Gastrocnemius medialis (tissue), 4 donors: Measurements from ENCODE around the gene NR3C2. TPM values are rescaled to one million over a fixed set of nuclear protein-coding genes. Genes with fewer than 3 reads are reported as not detected.

Experiments used
- ATAC-seq, 2 donors: fragments of 150-250 bp; one replicate each; pipeline ENCODE4 v1.9.1; 2016
- DNase-seq, 2 donors: peaks; one replicate each; pipeline ENCODE4 v3.0.0-alpha.2; 2019
- H3K27ac ChIP-seq, 4 donors: fragments of 200-600 bp; sonication (generic); 1 replicate in 1 of 4; 2 replicates in 3 of 4; pipeline ENCODE4 v1.5.1; 2016 to 2018; ENCODE audit warnings: mild to moderate bottlenecking in 2 of 4, moderate library complexity in 1 of 4
- H3K27me3 ChIP-seq, 3 donors: fragments of 200-600 bp; sonication (generic) in 2 of 3; 1 replicate in 1 of 3; 2 replicates in 2 of 3; pipeline versions ENCODE4 v1.5.1 to v1.6.0; 2016 to 2019; ENCODE audit warnings: mild to moderate bottlenecking in 1 of 3, moderate library complexity in 1 of 3
- H3K36me3 ChIP-seq, 2 donors: fragments of 200-600 bp; sonication (generic) in 1 of 2; one replicate each; pipeline ENCODE4 v1.5.1; 2017 to 2018
- H3K4me1 ChIP-seq, 2 donors: fragments of 200-600 bp; sonication (generic) in 1 of 2; one replicate each; pipeline ENCODE4 v1.5.1; 2016 to 2017; ENCODE audit warnings: mild to moderate bottlenecking in 2 of 2
- H3K4me3 ChIP-seq, 4 donors: fragments of 200-600 bp; sonication (generic) in 3 of 4; 1 replicate in 1 of 4; 2 replicates in 3 of 4; pipeline ENCODE4 v1.5.1; 2016 to 2019; ENCODE audit warnings: mild to moderate bottlenecking in 2 of 4
- H3K9me3 ChIP-seq, 3 donors: fragments of 200-600 bp; sonication (generic) in 2 of 3; 1 replicate in 1 of 3; 2 replicates in 2 of 3; pipeline ENCODE4 v1.5.1; 2016 to 2019
- POLR2A ChIP-seq, 2 donors: fragments of 450-650 bp; IDR thresholded peaks; one replicate each; pipeline ENCODE4 v1.6.1; 2017; ENCODE audit warnings: antibody characterized with exemption in 2 of 2, mild to moderate bottlenecking in 2 of 2, moderate library complexity in 2 of 2
- in situ Hi-C, 4 donors: fragments of 200-750 bp; cut with MboI; loops; one replicate each; pipeline versions ENCODE4 v1.15.0 to v1.8.0; 2017; ENCODE audit warnings: low sequenced_read_pairs in 4 of 4
- intact Hi-C: fragments of 100-400 bp; cut with DNase I; formaldehyde crosslinking; loops from one replicate; pipeline ENCODE4 v1.15.1; 2023; ENCODE audit warnings: low total_unique reads
- total RNA-seq, 4 donors: library from RNA; depleted of rRNA; stranded (reverse); fragments of >200 nt; gene quantifications; one replicate each; pipeline versions ENCODE4 v1.1.0 to v1.2.3, GENCODE V29; 2016
- TF ChIP-seq, protein P1 (sequence below), 5 experiments: fragments of 450-650 bp in 3 of 5; fragments of 200-600 bp in 2 of 5; sonication (generic) in 2 of 5; IDR thresholded peaks in 4 of 5; conservative IDR thresholded peaks in 1 of 5; 1 replicate in 4 of 5; 2 replicates in 1 of 5; pipeline ENCODE4 v1.5.1; 2016 to 2019; ENCODE audit warnings: antibody characterized with exemption in 5 of 5, mild to moderate bottlenecking in 3 of 5, moderate library complexity in 3 of 5

Gene NR3C2
- total RNA-seq, 4 donors from 2014 or later = 5.6 to 10.4 (median 8.1) TPM

DNA sequence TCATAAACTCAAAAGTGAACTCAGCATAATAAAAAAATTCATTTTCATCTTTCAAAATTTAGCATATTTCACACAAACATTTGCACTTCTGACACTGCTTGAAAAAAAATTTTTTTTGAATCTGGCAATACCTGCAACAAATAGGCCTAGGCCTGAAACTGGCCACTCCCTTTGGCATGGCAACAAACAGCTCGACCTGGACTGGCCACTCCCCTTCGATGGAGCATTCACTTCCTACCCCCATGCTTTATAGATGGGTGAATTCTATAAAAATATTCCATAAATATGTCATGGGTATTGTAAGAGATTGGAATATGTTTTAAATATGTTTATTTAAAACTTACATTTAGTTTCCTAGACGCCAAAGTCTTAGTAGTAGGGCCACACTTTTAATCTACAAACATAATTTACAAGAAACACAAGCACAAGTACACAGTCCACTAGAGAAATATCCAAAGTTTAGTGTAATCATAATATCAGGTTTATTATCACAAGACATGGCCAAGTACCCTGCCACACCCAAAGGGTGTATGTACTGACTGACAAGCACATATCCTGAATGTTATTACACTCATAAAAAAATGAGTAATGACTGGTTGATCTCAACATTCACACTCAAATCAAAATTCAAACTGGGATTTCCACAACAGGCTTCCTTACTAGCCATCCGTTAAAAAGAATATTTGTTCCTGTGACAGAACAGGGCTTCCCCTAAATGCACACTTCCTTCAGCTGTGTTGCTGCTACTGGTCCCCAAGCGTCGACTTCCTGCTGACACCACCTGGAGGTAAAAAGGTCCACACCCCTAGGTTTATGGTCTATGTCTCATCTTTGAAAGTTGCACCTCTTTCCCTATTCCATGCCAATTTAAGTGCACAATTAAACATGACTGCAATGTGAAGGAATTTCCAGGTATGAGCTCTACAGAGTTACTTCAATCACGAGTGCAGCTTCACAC, 271.5 kb downstream of the NR3C2 start:
- H3K27me3 ChIP-seq = no peaks in the 10 kb centered on the region
- DNase-seq (no peak), ATAC-seq (no peak)
- no peaks in the 10 kb centered on the region for H3K9me3 ChIP-seq
- TF ChIP-seq POLR2A (IDR thresholded peaks at IDR 0.05) = no peak
- intact Hi-C loops = no loop called here
- H3K4me1 ChIP-seq = peaks cover 16 to 18% of the 10 kb centered on the region in 2 donors
- in situ Hi-C loops = no loop called here
- no peak overlapping the region for H3K4me3 ChIP-seq
- no peak overlapping the region for H3K27ac ChIP-seq
- H3K36me3 ChIP-seq = no peaks in the 10 kb centered on the region

DNA sequence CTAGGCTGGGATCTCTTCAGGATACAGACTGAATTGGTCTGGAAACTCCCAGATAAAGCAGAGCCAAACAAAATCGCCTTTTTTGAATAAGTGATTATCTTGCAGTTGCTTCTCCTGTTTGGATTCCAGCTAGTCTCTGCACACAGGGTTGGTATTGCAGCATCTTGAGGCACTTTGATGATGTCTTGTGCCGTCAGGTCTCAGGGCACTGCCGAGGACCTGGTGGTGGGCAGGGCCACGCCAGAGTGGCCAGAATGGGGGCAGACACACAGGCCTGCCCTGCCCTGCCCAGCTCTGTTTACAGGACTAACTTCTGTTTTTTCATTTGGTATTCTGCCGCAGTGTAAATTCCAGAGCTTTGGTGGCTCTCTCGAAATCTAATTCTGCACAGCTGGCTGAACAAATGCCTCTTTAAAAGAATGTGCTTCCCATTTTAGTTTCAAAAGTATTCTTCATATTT, 276.1 kb downstream of the NR3C2 start:
- peaks cover 28 to 34% of the 10 kb centered on the region in 2 donors for H3K4me1 ChIP-seq

GRCh38 chr4:148164557-148164956, 277.7 kb downstream of the NR3C2 start:
- Histone ChIP-seq H3K9me3 (no peaks in the 10 kb centered on the region), H3K4me3 (no peak overlapping the region), H3K4me1 (peaks cover 28 to 34% of the 10 kb centered on the region in 2 donors), H3K27ac (no peak overlapping the region), H3K27me3 (no peaks in the 10 kb centered on the region), H3K36me3 (no peaks in the 10 kb centered on the region)
- no peak for TF ChIP-seq POLR2A (IDR thresholded peaks at IDR 0.05)
- TF ChIP-seq, protein P1, sequence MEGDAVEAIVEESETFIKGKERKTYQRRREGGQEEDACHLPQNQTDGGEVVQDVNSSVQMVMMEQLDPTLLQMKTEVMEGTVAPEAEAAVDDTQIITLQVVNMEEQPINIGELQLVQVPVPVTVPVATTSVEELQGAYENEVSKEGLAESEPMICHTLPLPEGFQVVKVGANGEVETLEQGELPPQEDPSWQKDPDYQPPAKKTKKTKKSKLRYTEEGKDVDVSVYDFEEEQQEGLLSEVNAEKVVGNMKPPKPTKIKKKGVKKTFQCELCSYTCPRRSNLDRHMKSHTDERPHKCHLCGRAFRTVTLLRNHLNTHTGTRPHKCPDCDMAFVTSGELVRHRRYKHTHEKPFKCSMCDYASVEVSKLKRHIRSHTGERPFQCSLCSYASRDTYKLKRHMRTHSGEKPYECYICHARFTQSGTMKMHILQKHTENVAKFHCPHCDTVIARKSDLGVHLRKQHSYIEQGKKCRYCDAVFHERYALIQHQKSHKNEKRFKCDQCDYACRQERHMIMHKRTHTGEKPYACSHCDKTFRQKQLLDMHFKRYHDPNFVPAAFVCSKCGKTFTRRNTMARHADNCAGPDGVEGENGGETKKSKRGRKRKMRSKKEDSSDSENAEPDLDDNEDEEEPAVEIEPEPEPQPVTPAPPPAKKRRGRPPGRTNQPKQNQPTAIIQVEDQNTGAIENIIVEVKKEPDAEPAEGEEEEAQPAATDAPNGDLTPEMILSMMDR (IDR thresholded peaks at IDR 0.05 in 4 of 5, conservative IDR thresholded peaks at IDR 0.05 in 1 of 5) = no peak
- intact Hi-C loops (no loop called here), in situ Hi-C loops (no loop called here)
- ATAC-seq (no peak), DNase-seq (no peak)

More for the DNA sequence above, 276.1 kb downstream of the NR3C2 start:
- in situ Hi-C loops = no loop called here
- ATAC-seq (peak in 1 of 2 donors; percentile 49), DNase-seq (no peak)
- no peaks in the 10 kb centered on the region for H3K9me3 ChIP-seq
- H3K27ac ChIP-seq = peak overlapping the region in 3 of 4 donors; percentile 6 to 32 (median 6)
- H3K36me3 ChIP-seq = no peaks in the 10 kb centered on the region
- H3K27me3 ChIP-seq = no peaks in the 10 kb centered on the region
- intact Hi-C loops = no loop called here
- TF ChIP-seq, protein P1 (IDR thresholded peaks at IDR 0.05 in 4 of 5, conservative IDR thresholded peaks at IDR 0.05 in 1 of 5) = no peak
- TF ChIP-seq POLR2A (IDR thresholded peaks at IDR 0.05) = no peak
- H3K4me3 ChIP-seq = peak overlapping the region in 1 of 4 donors; percentile 18

- intact Hi-C loops (no loop called here), in situ Hi-C loops (no loop called here)
- ATAC-seq (no peak), DNase-seq (no peak)
- no peaks in the 10 kb centered on the region for H3K36me3 ChIP-seq
- H3K27ac ChIP-seq = no peak overlapping the region
- no peaks in the 10 kb centered on the region for H3K27me3 ChIP-seq
- no peak overlapping the region for H3K4me3 ChIP-seq
- no peak for TF ChIP-seq POLR2A (IDR thresholded peaks at IDR 0.05)
- TF ChIP-seq, protein P1 (IDR thresholded peaks at IDR 0.05 in 4 of 5, conservative IDR thresholded peaks at IDR 0.05 in 1 of 5) = no peak
- H3K9me3 ChIP-seq = no peaks in the 10 kb centered on the region
- H3K4me1 ChIP-seq = peaks cover 28 to 34% of the 10 kb centered on the region in 2 donors
These were observed 279.2 kb downstream of the NR3C2 start for GRCh38 chr4:148162991-148163390.

- in situ Hi-C loops = no loop called here
- DNase-seq (no peak), ATAC-seq (no peak)
- H3K4me1 ChIP-seq = peaks cover 28 to 34% of the 10 kb centered on the region in 2 donors
- H3K9me3 ChIP-seq = no peaks in the 10 kb centered on the region
- no peaks in the 10 kb centered on the region for H3K27me3 ChIP-seq
- intact Hi-C loops = no loop called here
- no peaks in the 10 kb centered on the region for H3K36me3 ChIP-seq
- TF ChIP-seq, protein P1 (IDR thresholded peaks at IDR 0.05 in 4 of 5, conservative IDR thresholded peaks at IDR 0.05 in 1 of 5) = no peak
- H3K27ac ChIP-seq = no peak overlapping the region
- no peak overlapping the region for H3K4me3 ChIP-seq
These were observed 279.7 kb downstream of the NR3C2 start for GRCh38 chr4:148162519-148162918.
